PC-9 (cell line): ENCODE results near the gene DEPP1. TPM values are rescaled to one million over a fixed set of nuclear protein-coding genes. Genes with fewer than 3 reads are reported as not detected.

Experiments
- BruUV-seq: library from RNA; stranded (reverse); fragments of 400-500 nt; replicated peaks from 2 replicates; lab custom pipeline; 2021; lab: Mats Ljungman, UMichigan
- CTCF ChIA-PET: fragments of 300-600 bp; sonication (Branson Sonifier 250); formaldehyde crosslinking; loops from one replicate; lab custom pipeline; 2022; ENCODE audit warnings: antibody characterized with exemption; lab: Charles Lee
- POLR2A ChIA-PET: fragments of 300-600 bp; sonication (Branson Sonifier 250); formaldehyde crosslinking; loops from one replicate; lab custom pipeline; 2022; ENCODE audit warnings: antibody characterized with exemption; ENCODE audit not compliant: unreplicated experiment; lab: Charles Lee
- DNase-seq, 2 experiments: peaks; one replicate each; pipeline versions ENCODE4 v3.0.0 to v3.0.0-alpha.2; 2015 to 2022; ENCODE audit warnings: mixed read lengths in 1 of 2
- H2AFZ ChIP-seq: fragments of 200-600 bp; sonication (generic); 2 replicates; pipeline ENCODE4 v1.8.1; 2017; ENCODE audit warnings: antibody characterized with exemption
- H3F3A ChIP-seq: fragments of 200-600 bp; sonication (generic); 2 replicates; pipeline ENCODE4 v1.8.1; 2017; ENCODE audit warnings: antibody characterized with exemption, mild to moderate bottlenecking, low read depth; ENCODE audit not compliant: insufficient read depth
- H3K27ac ChIP-seq: fragments of 200-600 bp; sonication (generic); 2 replicates; pipeline ENCODE4 v1.6.1; 2016; ENCODE audit warnings: mixed run types
- H3K27me3 ChIP-seq: fragments of 200-600 bp; sonication (generic); 2 replicates; pipeline ENCODE4 v1.6.1; 2016; ENCODE audit warnings: low read depth, mixed run types; ENCODE audit not compliant: insufficient read depth
- H3K36me3 ChIP-seq: fragments of 200-600 bp; sonication (generic); 2 replicates; pipeline ENCODE4 v1.6.1; 2016; ENCODE audit warnings: low read depth, mixed run types
- H3K4me1 ChIP-seq: fragments of 200-600 bp; sonication (generic); replicated peaks from 2 replicates; pipeline ENCODE4 v1.6.1; 2016; ENCODE audit warnings: mixed run types; ENCODE audit not compliant: insufficient read depth
- H3K4me2 ChIP-seq: fragments of 200-600 bp; sonication (generic); 2 replicates; pipeline ENCODE4 v1.6.1; 2017; ENCODE audit warnings: mixed run types
- H3K4me3 ChIP-seq: fragments of 200-600 bp; sonication (generic); 2 replicates; pipeline ENCODE4 v1.6.1; 2016; ENCODE audit warnings: mixed run types
- H3K79me2 ChIP-seq: fragments of 200-600 bp; sonication (generic); 2 replicates; pipeline ENCODE4 v1.6.1; 2017; ENCODE audit warnings: low read depth, mixed run types
- H3K9me2 ChIP-seq: fragments of 200-600 bp; sonication (generic); 2 replicates; pipeline ENCODE4 v1.8.1; 2017; ENCODE audit warnings: mild to moderate bottlenecking; ENCODE audit not compliant: insufficient read depth
- H3K9me3 ChIP-seq: fragments of 200-600 bp; sonication (generic); 2 replicates; pipeline ENCODE4 v1.8.1; 2016; ENCODE audit warnings: low read depth; ENCODE audit not compliant: insufficient read depth
- H4K20me1 ChIP-seq: fragments of 200-600 bp; sonication (generic); 2 replicates; pipeline ENCODE4 v1.8.1; 2017; ENCODE audit not compliant: insufficient read depth
- CTCF ChIP-seq: fragments of 200-600 bp; sonication (generic); conservative IDR thresholded peaks from 2 replicates; pipeline ENCODE4 v1.6.1; 2017; ENCODE audit warnings: mixed run types, antibody characterized with exemption, mild to moderate bottlenecking, moderate library complexity
- EZH2 ChIP-seq: fragments of 200-600 bp; sonication (generic); IDR thresholded peaks from 2 replicates; pipeline ENCODE4 v1.8.0; 2017; ENCODE audit warnings: antibody characterized with exemption, low read depth
- intact Hi-C: fragments of 100-400 bp; cut with micrococcal nuclease; formaldehyde crosslinking; loops from one replicate; pipeline ENCODE4 v1.10.0; 2022; ENCODE audit not compliant: unreplicated experiment
- total RNA-seq: library from RNA; stranded (reverse); gene quantifications from 2 replicates; pipeline ENCODE4 v1.2.3, GENCODE V29; 2021

Gene DEPP1
- total RNA-seq, 1 experiment from 2014 or later, result 13.2 TPM

- H3K4me2 ChIP-seq, result no peak overlapping the region
- H2AFZ ChIP-seq, result no peak overlapping the region
- ChIA-PET CTCF (no interaction called here), POLR2A (no interaction called here)
- DNase-seq, result peak; percentile 54 to 84
- no peaks in the 10 kb centered on the region for H4K20me1 ChIP-seq
- H3K79me2 ChIP-seq, result no peaks in the 10 kb centered on the region
- intact Hi-C loops, result loop anchor here (2.0 to 10.0 kb wide), 4 partner anchors 76 to 459 kb away; partner anchors contain the start of gene ALOX5
- H3K27me3 ChIP-seq, result no peaks in the 10 kb centered on the region
- H3K27ac ChIP-seq, result no peak overlapping the region
- peak; percentile 92 for TF ChIP-seq CTCF
- no peak for TF ChIP-seq EZH2
- peaks cover 3% of the 10 kb centered on the region; the same call in 1 of the 2 replicates for H3K9me3 ChIP-seq
- H3K4me1 ChIP-seq, result no peaks in the 10 kb centered on the region
- no peaks in the 10 kb centered on the region for H3K9me2 ChIP-seq
- 0 out of 2 replicates have a peak, but pooled peaks cover 4% of the 10 kb centered on the region for H3F3A ChIP-seq
- no TSS peak for BruUV-seq
- H3K36me3 ChIP-seq, result peaks cover 10% of the 10 kb centered on the region; the same call in 1 of the 2 replicates
- H3K4me3 ChIP-seq, result no peak overlapping the region
Measured at GRCh38 chr10:45008524-45009161, 30.0 kb upstream of the DEPP1 start.

- POLR2A ChIA-PET, result interaction anchor here (0.7 kb wide), 1 partner anchor 607 kb away, joined by 15 read pairs; no protein-coding TSS in a partner anchor
- Histone ChIP-seq H3K4me2 (no peak overlapping the region), H3K9me2 (no peaks in the 10 kb centered on the region), H3K9me3 (peaks cover 15% of the 10 kb centered on the region), H3K4me3 (no peak overlapping the region), H3K79me2 (peaks cover 8% of the 10 kb centered on the region), H3F3A (peaks cover 10% of the 10 kb centered on the region), H3K27ac (no peak overlapping the region), H3K36me3 (peaks cover 29% of the 10 kb centered on the region; the same call in 1 of the 2 replicates), H3K27me3 (no peaks in the 10 kb centered on the region), H3K4me1 (peaks cover 11% of the 10 kb centered on the region), H4K20me1 (no peaks in the 10 kb centered on the region), H2AFZ (no peak overlapping the region)
- BruUV-seq, result no TSS peak
- CTCF ChIA-PET, result no interaction called here
- no peak for TF ChIP-seq EZH2
- TF ChIP-seq CTCF, result no peak
- intact Hi-C loops, result loop anchor here (5.0 to 10.0 kb wide), 3 partner anchors 231 to 461 kb away; partner anchors contain the start of gene ALOX5
- peak in 1 of 2 experiments; percentile 33 for DNase-seq
Measured at GRCh38 chr10:45006276-45007030, 27.8 kb upstream of the DEPP1 start.

DNA sequence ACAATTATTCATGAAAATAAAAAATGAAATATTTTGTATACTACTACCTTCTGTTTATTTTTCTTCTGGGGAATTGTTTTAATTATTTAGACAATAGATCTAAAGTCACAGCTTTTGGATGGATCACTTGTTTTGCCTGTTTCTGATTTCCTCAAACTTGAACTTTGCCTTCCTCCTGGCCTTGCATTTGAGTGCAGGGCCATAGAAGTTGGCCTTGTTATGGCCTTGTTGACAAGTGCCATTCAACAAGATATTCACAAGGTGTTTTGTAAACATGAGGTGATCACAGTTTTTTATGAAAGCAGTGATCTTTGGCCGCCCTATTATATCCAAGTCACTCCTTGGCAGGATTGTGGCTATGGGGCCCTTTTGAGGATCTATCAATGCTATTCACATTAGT lies 26.7 kb upstream of the DEPP1 start:
- intact Hi-C loops, result loop anchor here (5.0 to 10.0 kb wide), 3 partner anchors 232 to 462 kb away; partner anchors contain the start of gene ALOX5
- Histone ChIP-seq H3K27ac (no peak overlapping the region), H3K4me3 (no peak overlapping the region), H3K9me2 (no peaks in the 10 kb centered on the region), H4K20me1 (no peaks in the 10 kb centered on the region), H3K27me3 (no peaks in the 10 kb centered on the region), H3K4me2 (no peak overlapping the region), H3K36me3 (peaks cover 29% of the 10 kb centered on the region; the same call in 1 of the 2 replicates), H3K79me2 (peaks cover 8% of the 10 kb centered on the region), H3F3A (peaks cover 14% of the 10 kb centered on the region), H3K4me1 (peaks cover 18% of the 10 kb centered on the region), H2AFZ (no peak overlapping the region), H3K9me3 (peaks cover 15% of the 10 kb centered on the region)
- BruUV-seq, result no TSS peak
- no peak for TF ChIP-seq EZH2
- no peak for TF ChIP-seq CTCF
- ChIA-PET POLR2A (no interaction called here), CTCF (no interaction called here)
- no peak for DNase-seq
